ENCODE data around the gene HS2ST1.

The HS2ST1 gene

DNA sequence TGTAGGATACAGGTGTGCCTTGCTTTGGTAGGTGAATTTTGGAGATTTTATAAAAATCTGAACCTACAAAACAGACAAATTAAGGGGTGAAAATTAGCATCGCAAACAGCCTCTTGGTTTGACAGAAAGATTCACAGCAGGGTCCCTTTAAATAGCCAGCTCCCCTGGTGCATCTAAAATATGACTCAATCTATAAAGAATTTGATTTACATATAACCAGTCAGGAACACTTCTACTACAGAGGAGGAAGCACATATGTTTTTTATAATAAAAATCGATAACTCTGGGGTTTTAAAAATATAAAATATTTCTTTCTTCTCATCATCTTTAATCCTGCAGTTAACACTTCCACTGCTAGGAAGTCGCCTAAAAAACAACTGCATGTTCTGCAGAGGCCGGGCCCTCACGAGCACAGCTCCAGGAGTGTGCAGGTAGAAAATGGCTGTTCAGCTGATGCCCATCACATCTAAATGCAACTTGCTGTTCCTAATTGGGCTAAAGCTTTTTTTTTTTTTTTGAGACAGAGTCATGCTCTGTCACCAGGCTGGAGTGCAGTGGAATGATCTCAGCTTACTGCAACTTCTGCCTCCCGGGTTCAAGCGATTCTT lies 203.4 kb downstream of the HS2ST1 start:
- DNase-seq, result no peak

DNA sequence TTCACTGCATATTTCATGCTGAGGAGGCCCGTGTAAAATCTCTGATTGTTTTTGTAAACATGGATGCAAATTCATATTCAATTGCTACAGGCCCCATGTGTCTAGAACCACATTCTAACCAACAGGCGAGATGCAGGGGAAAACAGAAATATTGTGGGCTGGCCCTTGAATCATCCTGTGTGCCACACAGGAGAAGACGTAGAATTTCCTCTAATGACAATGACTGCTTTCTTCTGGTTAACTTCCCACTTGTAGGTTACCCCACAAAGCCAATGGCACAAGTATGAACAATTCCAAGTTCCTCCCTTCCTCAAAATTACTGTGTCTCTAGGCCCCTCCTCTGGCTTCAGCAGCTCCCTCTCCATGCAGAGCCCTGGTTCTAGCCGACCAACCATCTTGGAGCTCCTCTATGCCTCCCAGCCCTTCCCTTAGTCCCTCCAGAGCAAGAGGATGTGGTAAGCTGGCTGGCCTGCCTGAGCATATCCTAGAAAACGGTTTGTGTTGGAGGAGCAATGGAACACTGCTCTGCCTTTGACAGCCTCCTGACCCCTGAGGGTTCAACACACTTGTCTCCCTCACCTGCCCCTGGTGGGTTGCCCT lies 205.2 kb downstream of the HS2ST1 start:
- DNase-seq, result no peak

DNA sequence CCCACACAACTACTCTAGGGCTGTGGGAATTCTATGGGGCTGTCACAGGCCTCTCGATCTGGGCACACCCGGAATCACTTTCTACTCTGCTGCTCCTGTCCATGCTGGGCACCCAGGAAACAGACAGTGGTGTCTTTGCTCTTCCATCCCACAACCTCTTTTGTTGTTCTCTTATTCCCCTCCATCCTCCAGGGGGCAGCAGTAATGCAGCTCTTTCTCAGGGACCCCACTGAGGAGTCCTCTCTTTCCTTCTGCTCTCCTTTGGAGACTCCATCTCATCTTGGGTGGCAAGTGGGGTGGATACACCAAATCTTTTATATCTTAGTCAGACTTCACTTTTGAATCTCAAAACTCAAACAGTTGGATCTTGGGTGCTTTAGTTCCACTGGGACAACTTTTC lies 206.3 kb downstream of the HS2ST1 start:
- DNase-seq, result no peak

DNA sequence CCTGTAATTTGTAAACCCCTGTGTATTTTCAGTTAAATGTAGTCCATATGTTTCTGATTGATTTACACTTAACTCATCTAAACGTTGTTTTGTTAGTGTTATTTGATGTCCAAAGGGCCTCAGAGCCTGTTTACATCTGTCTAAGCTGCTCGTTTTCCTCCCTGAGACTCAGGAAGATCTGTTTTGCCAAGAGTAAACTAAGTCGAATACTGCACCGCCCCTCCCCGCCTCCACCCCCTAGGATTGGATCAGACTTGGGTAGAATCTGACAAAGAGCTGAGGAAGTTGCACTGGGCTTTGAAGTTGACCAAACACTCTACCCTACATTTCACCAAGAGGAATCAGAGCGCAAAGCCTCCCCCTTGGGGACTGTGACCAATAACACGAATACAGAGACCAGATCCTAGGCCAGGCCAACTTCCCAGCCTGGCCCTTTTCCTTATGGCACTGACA lies 207.3 kb downstream of the HS2ST1 start:
- no peak for DNase-seq

DNA sequence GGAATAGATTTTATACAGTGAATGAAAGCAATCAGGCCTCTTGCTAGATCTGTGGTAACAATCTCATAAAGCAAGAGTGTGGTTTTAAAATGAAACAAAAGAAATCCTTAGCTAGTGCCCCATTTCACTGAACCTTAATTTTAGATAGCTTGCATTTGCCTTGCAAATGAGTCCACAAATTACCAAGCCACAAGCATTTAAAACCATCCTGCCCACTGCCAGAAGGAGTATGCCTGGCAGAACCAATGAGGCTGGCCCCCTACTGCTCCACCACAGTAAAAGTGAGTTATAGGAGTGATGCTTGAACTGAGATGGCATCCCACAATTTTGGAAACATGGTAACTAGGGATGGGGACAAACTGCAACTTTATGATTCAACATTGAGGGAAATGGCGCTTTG lies 207.8 kb downstream of the HS2ST1 start:
- no peak for DNase-seq

- no peak for DNase-seq
These were observed 209.2 kb downstream of the HS2ST1 start for GRCh38 chr1:87123610-87124009.

- DNase-seq, result no peak
These were observed 212.6 kb downstream of the HS2ST1 start for GRCh38 chr1:87126886-87127505.

DNA sequence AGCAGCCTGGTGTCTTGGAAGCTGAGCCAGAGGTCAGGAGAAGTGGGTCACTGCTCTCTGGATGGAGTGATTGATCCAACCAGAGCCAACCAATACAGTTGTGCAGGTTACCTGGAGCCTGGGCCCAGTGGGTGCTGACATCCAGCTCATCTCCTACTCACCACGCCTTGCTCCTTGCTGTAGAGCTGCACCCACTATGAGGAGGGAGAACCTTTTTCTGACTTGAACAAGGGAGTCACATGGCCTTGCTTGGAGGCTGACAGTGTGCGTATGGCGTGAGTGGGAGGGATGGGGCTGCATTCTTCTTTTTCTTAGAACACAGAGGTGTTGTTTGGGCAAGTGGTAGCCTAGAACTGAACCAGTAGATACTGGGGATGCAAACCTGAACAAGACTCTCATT lies 213.1 kb downstream of the HS2ST1 start:
- no peak for DNase-seq

DNA sequence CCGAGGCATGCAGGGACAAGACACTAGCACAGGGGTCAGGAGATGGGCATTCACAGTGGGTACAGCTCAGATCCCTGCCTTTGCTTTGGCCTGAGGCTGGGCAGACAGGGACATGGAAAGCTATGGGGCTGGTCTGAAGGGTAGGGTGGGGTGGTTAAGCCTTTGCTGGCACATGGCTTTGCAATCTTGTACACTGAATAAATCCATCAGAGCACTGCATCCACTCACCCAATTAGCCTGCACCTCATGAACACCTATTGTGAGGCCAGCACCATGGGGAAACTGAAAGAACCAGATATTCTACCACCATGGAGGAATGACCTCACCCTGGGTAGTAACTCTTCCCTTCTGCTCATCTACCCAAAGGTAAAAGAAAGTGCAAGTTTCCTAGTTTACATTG lies 214.6 kb downstream of the HS2ST1 start:
- DNase-seq, result no peak

DNA sequence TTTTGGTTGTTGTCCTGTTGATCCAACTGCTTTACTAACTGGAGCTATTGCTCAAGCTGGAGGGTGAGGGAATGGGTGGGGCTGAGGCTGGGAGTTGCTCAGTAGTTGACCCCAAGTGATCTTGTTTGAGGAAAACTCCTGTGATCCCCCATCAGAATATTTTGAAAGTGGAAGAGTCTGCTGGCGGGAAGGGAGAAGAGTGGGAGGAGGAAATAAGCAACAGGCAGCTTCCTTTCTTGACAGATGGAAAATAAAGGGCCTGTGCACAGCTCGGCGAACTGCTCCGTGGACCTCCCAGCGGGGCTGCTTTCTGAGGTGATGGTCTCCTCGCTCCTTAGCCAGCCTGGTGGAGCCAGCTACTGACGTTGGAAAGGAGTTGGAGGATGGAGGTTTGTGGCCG lies 215.2 kb downstream of the HS2ST1 start:
- DNase-seq, result no peak

- DNase-seq, result no peak
These were observed 216.0 kb downstream of the HS2ST1 start for GRCh38 chr1:87130438-87130837.

DNA sequence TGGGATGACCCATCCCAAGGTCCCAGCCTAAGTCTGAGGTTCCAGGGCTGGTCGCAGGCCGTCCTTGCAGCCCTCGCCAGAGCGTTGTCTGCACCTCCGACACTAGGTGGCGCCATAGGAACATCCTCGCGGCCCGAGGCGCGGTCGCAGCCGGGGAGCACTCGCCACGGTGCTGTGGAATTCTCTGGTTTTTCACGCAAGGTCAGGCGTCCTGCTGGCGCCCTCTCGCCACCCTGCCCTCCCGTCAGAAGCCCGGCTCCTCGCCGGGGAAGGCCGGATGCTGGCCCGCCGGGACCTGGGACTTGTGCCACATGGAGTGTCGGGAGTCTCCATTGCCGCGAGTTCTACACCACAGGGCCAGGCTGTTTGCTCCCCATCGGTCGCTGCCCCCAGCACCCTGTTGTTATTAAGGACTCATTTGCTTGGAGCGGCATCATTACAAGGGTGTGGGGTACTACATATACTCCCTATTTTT lies 217.4 kb downstream of the HS2ST1 start:
- DNase-seq, result peak; percentile 51

DNA sequence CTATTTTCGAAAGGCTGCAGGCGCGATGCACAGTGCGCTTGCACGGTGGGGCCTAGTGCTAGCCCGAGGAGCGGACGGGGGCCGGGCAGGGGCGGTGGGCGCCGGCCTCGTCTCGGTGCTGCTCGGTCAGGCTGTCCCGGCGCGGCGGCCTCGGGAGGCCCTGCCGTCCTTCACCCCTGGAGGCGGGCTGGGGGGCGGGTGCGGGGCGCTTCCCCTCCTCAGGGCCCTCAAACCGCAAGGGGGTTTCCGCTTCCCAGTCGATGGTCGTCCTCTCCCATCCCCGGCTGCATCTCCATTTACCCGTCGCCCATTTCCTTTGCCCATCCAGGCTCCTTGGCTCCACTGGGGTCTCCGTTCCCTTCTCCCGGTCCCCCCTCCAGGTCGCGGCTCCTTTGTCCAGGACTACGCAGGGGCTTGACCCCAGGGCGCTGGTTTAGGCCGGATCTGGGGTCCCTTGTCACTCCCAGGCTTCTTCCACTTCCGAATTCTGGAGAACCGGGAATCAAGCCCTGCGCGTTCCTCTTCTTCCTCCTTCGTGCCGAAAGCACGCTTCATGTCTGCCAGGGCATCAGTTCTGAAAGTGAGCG lies 217.9 kb downstream of the HS2ST1 start:
- DNase-seq, result no peak

GRCh38 chr1:87134061-87134460 lies 219.6 kb downstream of the HS2ST1 start:
- DNase-seq, result no peak

DNA sequence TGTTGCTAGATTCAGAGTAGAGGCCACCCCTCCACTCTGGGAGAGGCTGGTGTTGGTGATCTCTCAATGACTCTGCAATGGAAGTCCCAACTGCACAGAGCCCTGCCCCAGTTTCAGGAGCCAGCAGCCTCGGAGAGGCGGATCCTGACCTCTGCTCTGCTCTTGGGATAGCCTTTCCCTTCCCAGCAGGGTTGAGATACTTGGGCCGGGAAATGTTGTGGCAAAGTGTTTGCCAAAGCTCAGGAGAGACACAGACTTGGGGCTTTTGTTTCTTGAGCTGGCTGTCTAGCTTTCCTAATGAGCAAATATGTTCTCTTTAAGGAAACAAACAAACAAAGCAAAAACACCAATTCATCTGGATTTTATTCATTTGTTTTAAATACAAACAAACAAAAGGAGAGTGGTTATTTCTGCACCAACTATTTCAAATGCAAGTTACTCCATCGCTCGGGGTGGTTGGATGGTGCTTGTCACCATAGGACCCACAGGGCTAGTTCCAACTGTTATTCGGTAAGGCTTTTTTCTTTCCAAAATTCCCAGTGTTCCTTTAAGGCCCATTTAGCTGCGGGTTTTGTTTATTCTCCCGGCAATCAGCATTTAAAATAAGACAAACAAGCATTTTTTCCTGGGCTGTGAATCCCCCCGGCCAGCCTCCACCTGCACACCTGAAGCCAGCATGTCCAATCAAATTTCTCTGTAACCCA lies 220.3 kb downstream of the HS2ST1 start:
- no peak for DNase-seq

DNA sequence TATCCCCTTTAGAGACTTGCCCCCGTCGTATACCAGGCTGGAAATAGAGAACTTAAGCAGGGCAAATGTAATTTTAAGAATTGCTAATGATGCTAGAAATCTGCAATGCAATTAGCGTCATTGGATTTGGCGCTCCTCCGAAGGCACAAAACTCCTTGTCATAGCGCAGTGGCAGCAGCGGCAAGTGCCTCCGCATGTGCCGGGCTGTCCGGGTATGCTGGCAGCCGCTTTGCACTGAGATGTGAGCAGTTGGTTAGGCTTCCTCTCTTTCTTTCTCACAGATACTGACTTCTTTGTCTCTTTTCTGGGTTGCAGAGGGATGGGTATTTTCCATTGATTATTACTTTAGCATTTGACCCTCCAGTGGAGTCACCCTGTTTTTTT lies 220.9 kb downstream of the HS2ST1 start:
- no peak for DNase-seq

DNA sequence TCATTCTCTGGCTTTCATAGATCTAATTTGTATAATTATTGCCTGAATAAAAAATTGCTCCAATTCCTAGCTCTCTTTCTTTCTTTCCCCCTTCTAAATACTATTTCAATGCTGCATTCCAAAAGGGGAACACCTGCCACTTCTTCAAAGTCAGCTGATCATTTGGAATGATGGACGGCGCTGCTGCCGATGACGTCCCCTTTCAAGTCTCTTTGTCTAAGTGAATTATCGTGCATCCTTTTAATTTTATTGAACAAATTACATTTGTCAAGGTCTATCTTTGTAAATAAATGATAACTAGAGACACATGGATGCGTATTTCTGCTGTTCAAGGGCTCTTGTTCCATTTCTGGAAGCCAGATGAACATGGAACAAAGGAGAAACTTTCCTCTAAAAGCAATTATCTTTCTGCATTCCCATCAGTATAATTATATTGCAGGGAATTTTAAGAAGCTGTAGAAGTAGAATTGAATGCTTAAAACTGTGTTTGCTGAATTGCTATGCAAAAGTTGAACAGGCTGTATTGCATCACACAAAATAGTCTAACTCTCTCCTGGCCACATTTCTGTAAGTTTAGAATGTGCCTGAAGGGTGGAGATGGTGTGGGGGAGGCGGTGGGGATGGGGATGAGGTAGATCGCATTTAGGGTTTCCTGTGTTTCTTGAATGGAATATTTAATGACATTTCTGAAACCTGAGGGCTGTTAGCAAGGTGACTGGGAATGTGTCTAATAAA lies 222.3 kb downstream of the HS2ST1 start:
- no peak for DNase-seq

GRCh38 chr1:87137342-87137739 lies 222.9 kb downstream of the HS2ST1 start:
- DNase-seq, result no peak

DNA sequence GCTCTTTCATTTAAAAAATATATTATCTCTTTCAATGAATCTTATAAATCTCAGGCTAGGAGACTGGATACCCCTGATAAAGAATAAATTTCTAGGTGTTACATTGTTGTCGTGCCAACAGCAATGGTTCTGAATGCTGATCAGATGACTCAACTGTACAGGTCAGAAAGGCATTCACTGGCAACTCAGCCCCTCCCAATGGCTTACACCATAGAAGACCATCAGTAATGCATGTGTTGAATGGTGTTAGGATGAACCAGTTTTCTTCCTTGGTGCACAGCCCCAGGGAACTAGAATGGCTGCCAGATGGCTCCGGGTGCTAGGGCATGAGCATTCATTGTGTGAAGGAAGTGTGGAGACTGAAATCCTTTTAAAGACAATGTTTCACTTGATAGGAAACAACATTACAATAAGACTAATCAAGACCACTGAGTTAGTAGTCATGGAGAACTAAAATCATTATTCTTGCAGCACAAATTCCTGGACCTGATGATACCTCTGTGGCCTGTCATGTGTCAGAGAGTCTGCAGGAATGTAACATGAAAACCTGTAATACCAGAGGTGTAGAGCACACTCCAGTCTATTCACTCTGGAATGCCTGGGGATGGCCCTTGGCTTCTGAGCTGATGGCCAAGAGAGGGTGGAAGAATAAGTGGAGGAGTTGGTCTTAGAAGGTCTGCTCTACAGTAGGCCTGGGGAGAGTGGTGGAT lies 226.6 kb downstream of the HS2ST1 start:
- no peak for DNase-seq

GRCh38 chr1:87141556-87141955 lies 227.1 kb downstream of the HS2ST1 start:
- peak; percentile 49 for DNase-seq

DNA sequence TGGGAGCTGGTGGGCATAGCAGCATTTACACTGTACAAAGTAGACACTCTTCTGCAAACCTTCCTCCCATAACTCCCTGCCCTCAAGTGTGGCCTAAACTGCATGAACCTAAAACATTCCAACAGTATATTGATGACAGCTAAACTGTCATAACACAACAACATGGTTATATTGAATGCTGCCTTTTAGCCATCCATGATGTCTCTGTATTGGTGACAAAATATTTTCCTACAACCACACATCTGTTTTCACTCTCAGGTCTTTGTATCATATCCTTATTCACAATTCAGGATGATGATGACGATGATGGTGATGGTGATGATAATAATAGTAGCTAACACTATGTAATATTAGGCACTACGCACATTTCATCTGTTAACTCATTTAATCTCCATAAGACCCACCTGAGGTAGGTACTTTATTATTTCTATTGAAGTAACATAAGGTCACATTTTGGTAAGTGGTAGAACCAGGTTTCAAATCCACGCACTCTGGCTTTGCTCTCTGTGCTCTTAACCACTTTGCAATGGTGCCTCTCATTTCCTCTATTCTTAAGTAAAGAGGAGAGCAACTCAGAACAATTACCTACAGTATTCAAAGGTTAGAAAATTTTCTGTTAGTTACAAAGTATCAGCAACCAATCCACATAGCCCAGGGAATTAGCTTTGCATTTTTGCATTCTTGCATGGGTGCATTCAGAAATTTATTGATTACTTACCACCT lies 229.1 kb downstream of the HS2ST1 start:
- DNase-seq, result no peak
